KOPT-K1 (cell line): ENCODE measurements around the gene S100Z.
"Not testable (repeated sequence)": the region's sequence is repeated elsewhere in the genome, so short reads cannot be mapped to it uniquely, and the experiment has no call there.

ENCODE experiments used
- H3K27ac ChIP-seq: fragments of 200-600 bp; sonication (generic); 2 replicates; pipeline ENCODE4 v1.5.1; 2016; ENCODE audit warnings: antibody characterized with exemption, mild to moderate bottlenecking, low read depth, low read length; ENCODE audit not compliant: poor library complexity, severe bottlenecking
- H3K36me3 ChIP-seq: fragments of 200-600 bp; sonication (generic); 2 replicates; pipeline ENCODE4 v1.5.1; 2017; ENCODE audit warnings: antibody characterized with exemption, mild to moderate bottlenecking, low read length, moderate library complexity; ENCODE audit not compliant: insufficient read depth
- H3K9me3 ChIP-seq: fragments of 200-600 bp; sonication (generic); 2 replicates; pipeline ENCODE4 v1.5.1; 2017; ENCODE audit warnings: antibody characterized with exemption, low read length, mild to moderate bottlenecking; ENCODE audit not compliant: insufficient read depth, poor library complexity, severe bottlenecking

S100Z gene

GRCh38 chr5:76893294-76893693 is 43.5 kb downstream of the S100Z start:
- H3K36me3 ChIP-seq = no peaks in the 10 kb centered on the region
- no peak overlapping the region for H3K27ac ChIP-seq
- H3K9me3 ChIP-seq = no peaks in the 10 kb centered on the region

DNA sequence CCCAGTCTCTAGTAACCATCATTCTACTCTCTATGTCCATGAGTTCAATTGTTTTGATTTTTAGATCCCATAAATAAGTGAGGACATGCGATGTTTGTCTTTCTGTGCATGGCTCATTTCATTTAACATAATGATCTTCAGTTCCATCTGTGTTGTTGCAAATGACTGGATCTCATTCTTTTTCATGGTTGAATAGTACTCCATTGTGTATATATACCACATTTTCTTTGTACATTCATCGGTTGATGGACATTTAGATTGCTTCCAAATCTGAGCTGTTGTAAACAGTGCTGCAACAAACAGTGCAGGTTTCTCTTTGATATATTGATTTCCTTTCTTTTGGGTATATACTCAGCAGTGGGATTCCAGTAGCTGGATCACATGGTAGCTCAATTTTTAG is 46.4 kb downstream of the S100Z start:
- H3K27ac ChIP-seq = no peak overlapping the region
- H3K36me3 ChIP-seq = peaks cover 4% of the 10 kb centered on the region; the same call in 1 of the 2 replicates
- H3K9me3 ChIP-seq = peaks cover 17% of the 10 kb centered on the region

DNA sequence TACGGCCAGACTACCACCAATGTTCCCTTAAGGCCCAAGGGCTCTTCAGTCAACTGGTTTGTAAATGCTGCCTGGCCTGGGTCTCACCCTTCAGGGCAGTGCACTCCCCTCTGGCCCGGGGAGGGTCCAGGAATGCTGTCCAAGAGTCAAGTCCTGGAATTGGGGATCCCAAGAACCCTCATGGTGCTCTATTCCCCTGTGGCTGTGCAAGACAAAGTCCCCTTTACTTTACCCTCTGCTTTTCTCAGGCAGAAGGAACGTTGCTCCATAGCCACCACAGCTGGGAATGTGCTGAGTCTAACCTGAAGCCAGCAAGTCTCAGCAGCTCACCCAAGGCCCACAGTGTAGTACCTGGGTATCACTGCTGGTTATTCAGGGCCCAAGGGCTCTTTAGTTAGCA is 51.7 kb downstream of the S100Z start:
- H3K9me3 ChIP-seq = peaks cover 22% of the 10 kb centered on the region
- H3K27ac ChIP-seq = no peak overlapping the region
- peaks cover 14% of the 10 kb centered on the region; the same call in 1 of the 2 replicates for H3K36me3 ChIP-seq

- no peaks in the 10 kb centered on the region for H3K36me3 ChIP-seq
- no peaks in the 10 kb centered on the region for H3K9me3 ChIP-seq
- H3K27ac ChIP-seq = no peak overlapping the region
Measured at GRCh38 chr5:76908166-76908565, 58.4 kb downstream of the S100Z start.

- H3K27ac ChIP-seq, H3K36me3 ChIP-seq, H3K9me3 ChIP-seq: not testable (repeated sequence)
Measured at GRCh38 chr5:76910344-76910933, 60.6 kb downstream of the S100Z start.

DNA sequence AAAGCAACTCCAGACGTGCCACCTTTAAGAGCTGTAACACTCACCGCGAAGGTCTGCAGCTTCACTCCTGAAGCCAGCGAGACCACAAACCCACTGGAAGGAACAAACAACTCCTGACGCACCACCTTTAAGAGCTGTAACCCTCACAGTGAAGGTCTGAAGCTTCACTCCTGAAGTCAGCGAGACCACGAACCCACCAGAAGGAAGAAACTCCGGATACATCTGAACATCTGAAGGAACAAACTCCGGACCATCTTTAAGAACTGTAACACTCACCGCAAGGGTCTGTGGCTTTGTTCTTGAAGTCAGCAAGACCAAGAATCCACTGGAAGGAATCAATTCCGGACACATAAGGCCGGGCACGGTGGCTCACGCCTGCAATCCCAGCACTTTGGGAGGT is 64.9 kb downstream of the S100Z start:
- H3K9me3 ChIP-seq, H3K36me3 ChIP-seq: not testable (repeated sequence)

DNA sequence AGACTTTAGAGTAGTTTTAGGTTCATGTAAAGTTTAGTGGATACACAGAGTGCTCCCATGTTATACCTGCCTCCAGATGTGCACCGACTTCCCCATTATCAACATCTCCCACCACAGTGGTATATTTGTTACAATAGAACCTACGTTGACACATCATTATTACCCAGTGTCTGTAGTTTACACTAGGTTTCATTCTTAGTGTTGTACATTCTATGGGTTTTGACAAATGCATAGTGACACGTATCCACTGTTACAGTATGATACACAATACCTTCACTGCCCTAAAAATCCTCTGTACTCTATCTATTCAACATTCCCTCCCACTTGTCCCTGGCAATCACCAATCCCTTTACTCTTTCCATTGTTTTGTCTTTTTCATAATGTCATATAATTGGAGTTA is 68.7 kb downstream of the S100Z start:
- peaks cover 7% of the 10 kb centered on the region for H3K9me3 ChIP-seq
- no peak overlapping the region for H3K27ac ChIP-seq
- peaks cover 7% of the 10 kb centered on the region; the same call in 1 of the 2 replicates for H3K36me3 ChIP-seq

More for the DNA sequence above, 64.9 kb downstream of the S100Z start:
- not testable (repeated sequence) for H3K27ac ChIP-seq

- no peaks in the 10 kb centered on the region for H3K9me3 ChIP-seq
- no peak overlapping the region for H3K27ac ChIP-seq
- no peaks in the 10 kb centered on the region for H3K36me3 ChIP-seq
Measured at GRCh38 chr5:76920491-76920890, 70.7 kb downstream of the S100Z start.

- Histone ChIP-seq H3K36me3 (no peaks in the 10 kb centered on the region), H3K27ac (no peak overlapping the region), H3K9me3 (no peaks in the 10 kb centered on the region)
Measured at GRCh38 chr5:76926329-76927105, 76.7 kb downstream of the S100Z start.

DNA sequence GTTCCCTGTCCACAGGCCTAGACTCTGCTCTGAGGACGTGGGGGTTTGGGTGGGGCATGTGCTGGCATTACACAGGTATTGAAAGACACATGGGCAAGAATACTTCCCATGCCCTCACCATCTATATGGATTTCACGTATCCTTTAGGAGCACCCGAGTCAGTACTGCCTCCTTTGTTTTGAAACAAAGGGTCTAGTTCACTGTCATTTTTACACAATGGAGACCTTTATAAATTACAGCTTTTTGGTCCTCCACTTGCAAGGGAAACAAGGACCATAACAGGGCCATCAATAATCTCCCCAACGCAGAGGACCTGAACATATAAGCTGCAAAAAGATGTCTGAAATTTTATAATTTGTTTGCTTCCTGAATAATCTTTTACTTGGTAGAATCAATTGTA is 78.1 kb downstream of the S100Z start:
- H3K9me3 ChIP-seq = no peaks in the 10 kb centered on the region
- H3K36me3 ChIP-seq = no peaks in the 10 kb centered on the region
- H3K27ac ChIP-seq = no peak overlapping the region

DNA sequence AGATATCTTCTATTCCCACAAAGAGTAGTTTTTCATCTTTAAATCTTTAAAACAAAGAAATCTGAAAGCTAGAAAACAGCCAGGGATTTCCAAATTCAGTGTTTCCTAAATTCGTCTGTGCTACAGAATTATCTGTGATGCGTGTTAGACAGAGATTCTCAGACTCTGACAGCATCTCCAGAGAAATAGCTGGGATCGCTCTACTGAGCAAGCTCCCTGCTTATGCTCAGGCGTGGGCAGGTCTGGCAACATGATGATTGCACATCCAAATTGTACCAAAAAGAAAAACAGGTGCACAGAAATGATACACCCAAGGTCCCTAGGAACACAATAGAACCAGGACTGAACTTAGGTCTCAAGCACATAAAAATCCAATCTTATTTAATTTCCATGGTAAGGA is 80.3 kb downstream of the S100Z start:
- Histone ChIP-seq H3K36me3 (no peaks in the 10 kb centered on the region), H3K27ac (no peak overlapping the region)

GRCh38 chr5:76938177-76938576 is 88.4 kb downstream of the S100Z start:
- Histone ChIP-seq H3K27ac (no peak overlapping the region), H3K9me3 (no peaks in the 10 kb centered on the region), H3K36me3 (no peaks in the 10 kb centered on the region)

More for the DNA sequence above, 80.3 kb downstream of the S100Z start:
- no peaks in the 10 kb centered on the region for H3K9me3 ChIP-seq

DNA sequence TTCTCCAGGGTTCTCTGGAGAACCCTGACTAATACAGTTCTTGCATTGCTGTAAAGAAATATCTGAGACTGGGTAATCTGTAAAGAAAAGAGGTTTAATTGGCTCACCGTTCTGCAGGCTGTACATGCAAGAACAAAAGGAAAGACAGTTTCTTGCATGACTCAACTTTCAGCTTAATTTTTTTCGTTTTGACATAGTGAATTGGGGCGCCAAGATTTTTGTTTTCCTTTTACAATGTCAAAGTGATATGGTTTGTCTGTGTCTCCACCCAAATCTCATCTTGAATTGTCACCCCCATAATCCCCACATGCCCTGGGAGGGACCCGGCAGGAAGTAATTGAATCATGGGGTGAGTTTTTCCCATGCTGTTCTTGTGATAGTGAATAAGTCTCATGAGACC is 91.2 kb downstream of the S100Z start:
- no peaks in the 10 kb centered on the region for H3K36me3 ChIP-seq

DNA sequence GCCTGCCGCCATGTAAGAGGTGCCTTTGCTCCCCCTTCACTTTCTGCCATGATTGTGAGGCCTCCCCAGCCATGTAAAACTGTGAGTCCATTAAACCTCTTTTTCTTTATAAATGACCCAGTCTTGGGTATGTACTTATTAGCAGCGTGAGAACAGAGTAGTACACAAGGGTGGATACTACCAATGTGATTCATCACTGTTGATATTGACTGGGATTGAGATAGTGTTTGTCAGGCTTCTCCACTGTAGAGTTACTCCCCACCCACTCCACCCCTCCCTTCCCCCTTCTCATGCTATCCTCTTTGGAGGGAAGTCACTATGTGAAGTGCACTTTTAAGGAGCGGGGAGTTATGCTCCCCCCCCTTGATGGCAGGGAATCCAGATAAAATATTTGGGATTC is 91.6 kb downstream of the S100Z start:
- H3K9me3 ChIP-seq = no peaks in the 10 kb centered on the region
- no peak overlapping the region for H3K27ac ChIP-seq
- H3K36me3 ChIP-seq = no peaks in the 10 kb centered on the region

More for the DNA sequence above, 91.2 kb downstream of the S100Z start:
- H3K27ac ChIP-seq = no peak overlapping the region
- no peaks in the 10 kb centered on the region for H3K9me3 ChIP-seq

DNA sequence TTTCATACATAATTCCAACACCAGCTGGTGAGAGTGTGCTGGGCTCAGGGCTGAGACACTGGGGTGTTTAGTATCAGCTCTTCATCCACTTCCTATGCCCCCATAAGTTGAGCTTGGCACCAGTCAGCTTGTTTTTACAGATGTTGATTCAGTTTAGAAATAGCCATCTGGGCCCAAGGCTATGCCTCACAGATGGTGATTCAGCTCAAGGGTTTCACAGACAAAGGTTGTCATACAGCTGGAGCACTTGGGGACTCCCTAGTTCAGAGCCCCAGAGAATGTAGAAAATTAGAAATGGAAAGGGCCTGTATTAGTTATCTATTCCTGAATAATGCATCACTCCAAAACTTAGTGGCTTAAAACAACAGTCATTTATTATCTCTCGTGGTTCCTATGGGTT is 92.8 kb downstream of the S100Z start:
- no peak overlapping the region for H3K27ac ChIP-seq
- H3K36me3 ChIP-seq = no peaks in the 10 kb centered on the region

DNA sequence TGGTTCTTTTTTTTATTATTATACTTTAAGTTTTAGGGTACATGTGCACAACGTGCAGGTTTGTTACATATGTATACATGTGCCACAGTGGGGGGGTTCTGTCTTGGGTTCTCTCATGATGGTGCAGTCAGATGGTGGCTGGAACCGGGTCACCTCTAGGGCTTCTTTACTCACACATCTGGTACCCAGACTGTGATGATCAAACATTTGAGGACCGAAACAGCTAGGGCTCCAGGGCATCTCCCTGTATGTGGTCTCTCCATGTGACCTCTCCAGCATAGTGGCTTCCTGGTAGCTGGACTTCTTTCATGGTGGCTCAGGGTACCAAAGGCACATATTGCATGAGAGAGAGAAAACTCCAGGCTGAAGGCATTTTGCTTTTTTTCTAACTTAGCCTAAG is 93.2 kb downstream of the S100Z start:
- Histone ChIP-seq H3K36me3 (no peaks in the 10 kb centered on the region), H3K9me3 (no peaks in the 10 kb centered on the region), H3K27ac (no peak overlapping the region)

More for the DNA sequence above, 92.8 kb downstream of the S100Z start:
- H3K9me3 ChIP-seq = no peaks in the 10 kb centered on the region
